Chondrocyte (in vitro differentiated cells): ENCODE measurements around the gene SLC25A42. TPM values are rescaled to one million over a fixed set of nuclear protein-coding genes. Genes with fewer than 3 reads are reported as not detected.
"Not testable (repeated sequence)": the region's sequence is repeated elsewhere in the genome, so short reads cannot be mapped to it uniquely, and the experiment has no call there.

Experiments
- DNase-seq: peaks from one replicate; pipeline ENCODE4 v3.0.0; 2021; ENCODE audit warnings: mixed read lengths, low spot score
- H3K27ac Mint-ChIP-seq: one replicate; pipeline ENCODE4 v1.8.0; 2021; ENCODE audit warnings: mild to moderate bottlenecking, moderate library complexity, mixed read lengths; ENCODE audit not compliant: unreplicated experiment
- H3K27me3 Mint-ChIP-seq: 2 replicates; pipeline ENCODE4 v1.8.0; 2021; ENCODE audit warnings: low read depth, mixed read lengths
- H3K36me3 Mint-ChIP-seq: 2 replicates; pipeline ENCODE4 v1.8.0; 2021; ENCODE audit warnings: low read depth, mixed read lengths
- H3K4me1 Mint-ChIP-seq: 2 replicates; pipeline ENCODE4 v1.8.0; 2021; ENCODE audit warnings: low read depth, mild to moderate bottlenecking, mixed read lengths
- H3K4me3 Mint-ChIP-seq: one replicate; pipeline ENCODE4 v1.8.0; 2021; ENCODE audit warnings: mild to moderate bottlenecking, moderate library complexity, mixed read lengths; ENCODE audit not compliant: unreplicated experiment
- H3K9me3 Mint-ChIP-seq: 2 replicates; pipeline ENCODE4 v1.8.0; 2021; ENCODE audit warnings: low read depth, mixed read lengths
- CTCF ChIP-seq: fragments of 200-600 bp; sonication (generic); IDR thresholded peaks from 2 replicates; pipeline ENCODE4 v1.5.0; 2021; ENCODE audit warnings: antibody characterized with exemption, mild to moderate bottlenecking, moderate library complexity
- total RNA-seq: library from RNA; stranded (reverse); gene quantifications from 3 replicates; pipeline ENCODE4 v1.2.1, GENCODE V29; 2021

SLC25A42 gene
- total RNA-seq, 1 donor from 2014 or later: 8.9 TPM

GRCh38 chr19:19106056-19106551 is 42.3 kb downstream of the SLC25A42 start:
- no peak for TF ChIP-seq CTCF
- H3K27ac Mint-ChIP-seq: no peak overlapping the region
- H3K4me3 Mint-ChIP-seq: peak overlapping the region; percentile 66
- peaks cover 24% of the 10 kb centered on the region for H3K4me1 Mint-ChIP-seq
- no peaks in the 10 kb centered on the region for H3K9me3 Mint-ChIP-seq
- H3K36me3 Mint-ChIP-seq: peaks cover 1% of the 10 kb centered on the region
- H3K27me3 Mint-ChIP-seq: no peaks in the 10 kb centered on the region
- no peak for DNase-seq

GRCh38 chr19:19106938-19107337 is 43.1 kb downstream of the SLC25A42 start:
- peaks cover 24% of the 10 kb centered on the region for H3K4me1 Mint-ChIP-seq
- not testable (repeated sequence) for H3K27me3 Mint-ChIP-seq, H3K27ac Mint-ChIP-seq, DNase-seq, H3K9me3 Mint-ChIP-seq, H3K36me3 Mint-ChIP-seq, H3K4me3 Mint-ChIP-seq

GRCh38 chr19:19107654-19108053 is 43.9 kb downstream of the SLC25A42 start:
- no peak for DNase-seq
- Mint-ChIP-seq H3K36me3 (peaks cover 1% of the 10 kb centered on the region), H3K9me3 (no peaks in the 10 kb centered on the region), H3K27ac (no peak overlapping the region), H3K4me1 (peaks cover 24% of the 10 kb centered on the region), H3K27me3 (no peaks in the 10 kb centered on the region), H3K4me3 (no peak overlapping the region)
- no peak for TF ChIP-seq CTCF

GRCh38 chr19:19109601-19110000 is 45.8 kb downstream of the SLC25A42 start:
- peak overlapping the region; percentile 60 for H3K27ac Mint-ChIP-seq
- no peak for TF ChIP-seq CTCF
- peaks cover 1% of the 10 kb centered on the region for H3K36me3 Mint-ChIP-seq
- no peaks in the 10 kb centered on the region for H3K9me3 Mint-ChIP-seq
- no peaks in the 10 kb centered on the region for H3K27me3 Mint-ChIP-seq
- no peak for DNase-seq
- H3K4me3 Mint-ChIP-seq: no peak overlapping the region
- peaks cover 24% of the 10 kb centered on the region for H3K4me1 Mint-ChIP-seq

GRCh38 chr19:19110410-19111135 is 46.8 kb downstream of the SLC25A42 start:
- DNase-seq: no peak
- Mint-ChIP-seq H3K36me3 (peaks cover 1% of the 10 kb centered on the region), H3K27me3 (no peaks in the 10 kb centered on the region), H3K4me1 (peaks cover 16% of the 10 kb centered on the region), H3K4me3 (no peak overlapping the region), H3K9me3 (no peaks in the 10 kb centered on the region), H3K27ac (no peak overlapping the region)
- peak; percentile 69 for TF ChIP-seq CTCF
